Thyroid gland (tissue), 4 donors: ENCODE measurements around the gene TGFBR3.

Experiments used
- POLR2A ChIP-seq, 2 donors: fragments of 450-650 bp; IDR thresholded peaks; one replicate each; pipeline ENCODE4 v1.6.1; 2017; ENCODE audit warnings: antibody characterized with exemption in 2 of 2, mild to moderate bottlenecking in 2 of 2, moderate library complexity in 1 of 2
- TF ChIP-seq, protein P1 (sequence below), 6 experiments: fragments of 200-600 bp in 3 of 6; fragments of 450-650 bp in 3 of 6; sonication (generic) in 3 of 6; IDR thresholded peaks; one replicate each; pipeline ENCODE4 v1.5.1; 2016 to 2019; ENCODE audit warnings: antibody characterized with exemption in 6 of 6, mild to moderate bottlenecking in 2 of 6, inconsistent platforms in 1 of 6, moderate library complexity in 1 of 6

DNA sequence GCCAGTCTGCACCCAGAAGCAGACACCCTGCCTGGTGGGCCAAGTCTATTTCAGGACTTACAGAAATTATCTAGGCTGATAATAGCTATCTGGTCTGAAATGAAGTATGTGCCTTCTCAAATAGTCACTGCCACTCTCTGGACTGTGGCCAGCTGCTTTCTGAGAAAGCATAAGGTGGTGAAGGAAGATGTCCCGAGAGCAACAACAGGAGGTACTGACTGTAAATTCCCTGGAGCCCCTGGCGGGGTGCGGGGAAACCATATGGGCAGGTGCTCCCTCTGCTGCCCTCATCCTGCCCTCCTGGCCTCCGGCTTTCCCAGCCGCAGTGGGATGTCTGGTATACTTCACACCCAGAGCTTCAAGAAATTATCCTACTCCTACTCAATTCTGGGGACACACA, 86.8 kb downstream of the TGFBR3 start:
- TF ChIP-seq, protein P1, sequence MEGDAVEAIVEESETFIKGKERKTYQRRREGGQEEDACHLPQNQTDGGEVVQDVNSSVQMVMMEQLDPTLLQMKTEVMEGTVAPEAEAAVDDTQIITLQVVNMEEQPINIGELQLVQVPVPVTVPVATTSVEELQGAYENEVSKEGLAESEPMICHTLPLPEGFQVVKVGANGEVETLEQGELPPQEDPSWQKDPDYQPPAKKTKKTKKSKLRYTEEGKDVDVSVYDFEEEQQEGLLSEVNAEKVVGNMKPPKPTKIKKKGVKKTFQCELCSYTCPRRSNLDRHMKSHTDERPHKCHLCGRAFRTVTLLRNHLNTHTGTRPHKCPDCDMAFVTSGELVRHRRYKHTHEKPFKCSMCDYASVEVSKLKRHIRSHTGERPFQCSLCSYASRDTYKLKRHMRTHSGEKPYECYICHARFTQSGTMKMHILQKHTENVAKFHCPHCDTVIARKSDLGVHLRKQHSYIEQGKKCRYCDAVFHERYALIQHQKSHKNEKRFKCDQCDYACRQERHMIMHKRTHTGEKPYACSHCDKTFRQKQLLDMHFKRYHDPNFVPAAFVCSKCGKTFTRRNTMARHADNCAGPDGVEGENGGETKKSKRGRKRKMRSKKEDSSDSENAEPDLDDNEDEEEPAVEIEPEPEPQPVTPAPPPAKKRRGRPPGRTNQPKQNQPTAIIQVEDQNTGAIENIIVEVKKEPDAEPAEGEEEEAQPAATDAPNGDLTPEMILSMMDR (IDR thresholded peaks at IDR 0.05), result no peak
- TF ChIP-seq POLR2A (IDR thresholded peaks at IDR 0.05), result no peak
